GM19328 (cell line): Measurements from ENCODE around the gene TNS1.
"Not testable (repeated sequence)": the region's sequence is repeated elsewhere in the genome, so short reads cannot be mapped to it uniquely, and the experiment has no call there.

Experiments used
- ATAC-seq: cut with Tn5 transposase; IDR thresholded peaks from one replicate; pipeline ENCODE4 v1.9.1; 2021; ENCODE audit warnings: mild to moderate bottlenecking, moderate library complexity; ENCODE audit not compliant: unreplicated experiment

TNS1 gene

GRCh38 chr2:218002845-218003180 lies at the start of gene TNS1:
Gene TNS1, minus strand, starts transcription at chr2:218002995. Its CDS starts 123 bp downstream, at chr2:218002872.
- no peak for ATAC-seq

GRCh38 chr2:218051903-218052302 lies 49.1 kb upstream of the TNS1 start:
- ATAC-seq = no peak

- no peak for ATAC-seq
Measured at GRCh38 chr2:218047536-218048225, 44.9 kb upstream of the TNS1 start.

- no peak for ATAC-seq
Measured at GRCh38 chr2:218046238-218046637, 43.4 kb upstream of the TNS1 start.

- ATAC-seq = not testable (repeated sequence)
Measured at GRCh38 chr2:218044599-218044998, 41.8 kb upstream of the TNS1 start.

GRCh38 chr2:218043701-218044109 lies 40.9 kb upstream of the TNS1 start:
- ATAC-seq = no peak

GRCh38 chr2:218043100-218043499 lies 40.3 kb upstream of the TNS1 start:
- no peak for ATAC-seq

- no peak for ATAC-seq
Measured at GRCh38 chr2:218041302-218042168, 38.7 kb upstream of the TNS1 start.

GRCh38 chr2:218040883-218041282 lies 38.1 kb upstream of the TNS1 start:
- ATAC-seq = no peak

GRCh38 chr2:218039171-218039570 lies 36.4 kb upstream of the TNS1 start:
- ATAC-seq = no peak

- no peak for ATAC-seq
Measured at GRCh38 chr2:218036371-218036770, 33.6 kb upstream of the TNS1 start.

- no peak for ATAC-seq
Measured at GRCh38 chr2:218035463-218036100, 32.8 kb upstream of the TNS1 start.

- ATAC-seq = peak; percentile 55
Measured at GRCh38 chr2:218034497-218035213, 31.9 kb upstream of the TNS1 start.

- no peak for ATAC-seq
Measured at GRCh38 chr2:218033590-218034496, 31.0 kb upstream of the TNS1 start.

GRCh38 chr2:218033208-218033589 lies 30.4 kb upstream of the TNS1 start:
- ATAC-seq = no peak

GRCh38 chr2:218032336-218033171 lies 29.8 kb upstream of the TNS1 start:
- no peak for ATAC-seq

- ATAC-seq = no peak
Measured at GRCh38 chr2:218031771-218032257, 29.0 kb upstream of the TNS1 start.

- no peak for ATAC-seq
Measured at GRCh38 chr2:218031261-218031660, 28.5 kb upstream of the TNS1 start.
